ENCODE measurements around the gene CCDC97. TPM values are rescaled to one million over a fixed set of nuclear protein-coding genes. Genes with fewer than 3 reads are reported as not detected.
A peak's percentile ranks its signal among the peaks of the same experiment; 100 is the strongest.

CCDC97 gene
- polyA plus RNA-seq, 1 of the 3 experiments (the other 2 are of a cell fraction), result 9.6 TPM

- peaks cover 57% of the 10 kb centered on the region for H3F3A ChIP-seq (replicated peaks; ENCODE audit: insufficient read depth)
- no peaks in the 10 kb centered on the region for H3K9me3 ChIP-seq
- no peaks in the 10 kb centered on the region for H4K20me1 ChIP-seq (ENCODE audit: insufficient read depth)
- 13% methylated on average over 11 of the region's 16 CpGs for WGBS (ENCODE audit: low lambda C conversion rate)
- H3K79me2 ChIP-seq (ENCODE audit: insufficient read depth), result peaks cover 51% of the 10 kb centered on the region; the same call in 1 of the 2 replicates
- peak overlapping the region in 1 of 2 experiments; percentile 43; a peak in 2 of 4 replicates for H3K4me3 ChIP-seq (ENCODE audit: low read depth in 2 of 2, low read length in 1 of 2)
- H2AFZ ChIP-seq (ENCODE audit: low read depth), result no peak overlapping the region
- peak overlapping the region; percentile 75 to 100 for H3K27ac ChIP-seq (ENCODE audit: low read depth in 2 of 2, low read length in 1 of 2)
- H3K4me2 ChIP-seq, result peak overlapping the region; percentile 82
- H3K36me3 ChIP-seq (replicated peaks in 1 of 2; ENCODE audit: control insufficient read depth in 1 of 2, insufficient read depth in 2 of 2, low read length in 1 of 2), result peaks cover 20 to 24% of the 10 kb centered on the region in 2 experiments
- CTCF ChIA-PET, result interaction anchor here (0.7 to 6.9 kb wide), 5 partner anchors 16 to 116 kb away, joined by 3 to 54 read pairs (median 15); partner anchors contain the start of genes DMAC2 and TGFB1
- peaks cover 53 to 59% of the 10 kb centered on the region in 2 experiments for H3K4me1 ChIP-seq (ENCODE audit: control insufficient read depth in 1 of 2, insufficient read depth in 2 of 2, low read depth in 1 of 2, low read length in 1 of 2)
- POLR2A ChIA-PET, result interaction anchor here (0.5 to 2.1 kb wide), 2 partner anchors 13 to 57 kb away, joined by 3 to 5 read pairs; partner anchors contain the start of gene CCDC97
- DNase-seq, result peak; percentile 84
- H3K9me2 ChIP-seq, result no peaks in the 10 kb centered on the region
- H3K27me3 ChIP-seq (ENCODE audit: insufficient read depth), result no peaks in the 10 kb centered on the region
- peak overlapping the region; percentile 87 for H3K9ac ChIP-seq
- TF ChIP-seq IRF3 (IDR thresholded peaks at IDR 0.05; ENCODE audit: low read depth, low read length) (no peak), SIN3A (IDR thresholded peaks at IDR 0.05; ENCODE audit: borderline replicate concordance, low read depth, low read length) (peak; percentile 29; the same call in 1 of the 2 replicates), NFIC (IDR thresholded peaks at IDR 0.05; ENCODE audit: borderline replicate concordance) (0 out of 2 replicates have a peak, but pooled peaks have one; percentile 35), POLR2AphosphoS5 (IDR thresholded peaks at IDR 0.05; ENCODE audit: low read depth, low read length) (no peak; the same call in none of the 2 replicates), RFX5 (IDR thresholded peaks at IDR 0.05; ENCODE audit: low read length) (no peak), CHD2 (IDR thresholded peaks at IDR 0.05; ENCODE audit: low read length, partially characterized antibody) (peak; percentile 64), JUND (IDR thresholded peaks at IDR 0.05) (peak; percentile 90), EP300 (IDR thresholded peaks at IDR 0.05; ENCODE audit: borderline replicate concordance in 1 of 2, low read depth in 1 of 2, low read length in 1 of 2) (peak in 1 of 2 experiments; percentile 93; a peak in 2 of 4 replicates), RXRA (IDR thresholded peaks at IDR 0.05; ENCODE audit: borderline replicate concordance, low read depth) (0 out of 2 replicates have a peak, but pooled peaks have one; percentile 70), FOSL2 (IDR thresholded peaks at IDR 0.05; ENCODE audit: borderline replicate concordance, low read depth) (peak; percentile 93), EZH2phosphoT487 (IDR thresholded peaks at IDR 0.05; ENCODE audit: borderline replicate concordance, low read depth) (no peak), TEAD4 (IDR thresholded peaks at IDR 0.05; ENCODE audit: borderline replicate concordance, insufficient read depth) (no peak; the same call in 1 of the 2 replicates), MEF2A (IDR thresholded peaks at IDR 0.05; ENCODE audit: borderline replicate concordance, low read depth) (no peak), MAX (IDR thresholded peaks at IDR 0.05; ENCODE audit: low read depth) (peak; percentile 63; the same call in 1 of the 2 replicates), RCOR1 (IDR thresholded peaks at IDR 0.05; ENCODE audit: low read length) (no peak), TCF12 (IDR thresholded peaks at IDR 0.05) (peak; percentile 99), MXI1 (IDR thresholded peaks at IDR 0.05; ENCODE audit: low read depth, low read length) (no peak), GATA2 (CRISPR knock-in tag; IDR thresholded peaks at IDR 0.05) (no peak), SMC3 (IDR thresholded peaks at IDR 0.05; ENCODE audit: low read depth, low read length) (no peak), FOXJ3 (CRISPR knock-in tag; IDR thresholded peaks at IDR 0.05) (no peak), PBX3 (IDR thresholded peaks at IDR 0.05) (peak; percentile 54), YY1 (IDR thresholded peaks at IDR 0.05; ENCODE audit: low read depth) (no peak), RAD21 (IDR thresholded peaks at IDR 0.05; ENCODE audit: low read length) (no peak), ZBTB33 (IDR thresholded peaks at IDR 0.05; ENCODE audit: borderline replicate concordance, low read depth) (peak; percentile 88; the same call in 1 of the 2 replicates), ELF1 (IDR thresholded peaks at IDR 0.05) (peak; percentile 43; the same call in 1 of the 2 replicates), USF1 (IDR thresholded peaks at IDR 0.05; ENCODE audit: borderline replicate concordance, low read depth) (0 out of 2 replicates have a peak, but pooled peaks have one; percentile 22), GABPA (IDR thresholded peaks at IDR 0.05; ENCODE audit: low read depth) (no peak)
- TF ChIP-seq, protein P1, sequence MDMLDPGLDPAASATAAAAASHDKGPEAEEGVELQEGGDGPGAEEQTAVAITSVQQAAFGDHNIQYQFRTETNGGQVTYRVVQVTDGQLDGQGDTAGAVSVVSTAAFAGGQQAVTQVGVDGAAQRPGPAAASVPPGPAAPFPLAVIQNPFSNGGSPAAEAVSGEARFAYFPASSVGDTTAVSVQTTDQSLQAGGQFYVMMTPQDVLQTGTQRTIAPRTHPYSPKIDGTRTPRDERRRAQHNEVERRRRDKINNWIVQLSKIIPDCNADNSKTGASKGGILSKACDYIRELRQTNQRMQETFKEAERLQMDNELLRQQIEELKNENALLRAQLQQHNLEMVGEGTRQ (IDR thresholded peaks at IDR 0.05; ENCODE audit: borderline replicate concordance, low read depth, low read length), result no peak
These were observed 13.6 kb downstream of the CCDC97 start for GRCh38 chr19:41323430-41324125.

Measured in SK-N-SH (cell line).